Renal pelvis (tissue), 4 donors: Measurements from ENCODE around the gene TPSAB1. TPM values are rescaled to one million over a fixed set of nuclear protein-coding genes. Genes with fewer than 3 reads are reported as not detected.
"Not testable (repeated sequence)": the region's sequence is repeated elsewhere in the genome, so short reads cannot be mapped to it uniquely, and the experiment has no call there.

Experiments used
- DNase-seq: peaks from one replicate; pipeline ENCODE4 v3.0.0-alpha.2; 2013
- polyA plus RNA-seq, 3 donors: library from polyadenylated mRNA; unstranded; fragments of 120-200 nt; gene quantifications; one replicate each; pipeline ENCODE4 v1.2.1, GENCODE V29; 2013; ENCODE audit not compliant: insufficient read length in 3 of 3

The TPSAB1 gene
- polyA plus RNA-seq, 3 donors, result 0.38 TPM; not detected in 2

DNA sequence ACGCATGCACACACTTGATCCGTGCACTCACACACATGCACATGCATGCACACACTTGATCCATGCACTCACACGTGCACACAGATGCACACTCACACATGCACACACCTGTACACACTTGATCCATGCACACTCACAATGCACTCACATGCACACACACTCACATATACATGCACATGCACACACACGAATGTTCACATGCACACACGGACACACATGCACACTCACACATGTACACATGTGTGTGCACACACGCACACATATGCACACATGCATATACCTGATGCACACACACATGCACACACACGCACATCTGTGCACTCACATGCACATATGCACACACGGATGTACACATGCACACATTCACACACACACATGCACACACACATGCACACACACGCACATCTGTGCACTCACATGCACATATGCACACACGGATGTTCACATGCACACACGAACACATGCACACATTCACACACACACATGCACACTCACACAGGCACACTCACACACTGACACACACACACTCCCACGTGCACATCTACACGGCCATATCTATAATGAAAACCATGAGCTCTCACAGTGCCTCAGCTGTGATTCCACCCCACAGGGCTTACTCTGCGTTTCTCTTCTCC is 7.5 kb downstream of the TPSAB1 start:
- not testable (repeated sequence) for DNase-seq

DNA sequence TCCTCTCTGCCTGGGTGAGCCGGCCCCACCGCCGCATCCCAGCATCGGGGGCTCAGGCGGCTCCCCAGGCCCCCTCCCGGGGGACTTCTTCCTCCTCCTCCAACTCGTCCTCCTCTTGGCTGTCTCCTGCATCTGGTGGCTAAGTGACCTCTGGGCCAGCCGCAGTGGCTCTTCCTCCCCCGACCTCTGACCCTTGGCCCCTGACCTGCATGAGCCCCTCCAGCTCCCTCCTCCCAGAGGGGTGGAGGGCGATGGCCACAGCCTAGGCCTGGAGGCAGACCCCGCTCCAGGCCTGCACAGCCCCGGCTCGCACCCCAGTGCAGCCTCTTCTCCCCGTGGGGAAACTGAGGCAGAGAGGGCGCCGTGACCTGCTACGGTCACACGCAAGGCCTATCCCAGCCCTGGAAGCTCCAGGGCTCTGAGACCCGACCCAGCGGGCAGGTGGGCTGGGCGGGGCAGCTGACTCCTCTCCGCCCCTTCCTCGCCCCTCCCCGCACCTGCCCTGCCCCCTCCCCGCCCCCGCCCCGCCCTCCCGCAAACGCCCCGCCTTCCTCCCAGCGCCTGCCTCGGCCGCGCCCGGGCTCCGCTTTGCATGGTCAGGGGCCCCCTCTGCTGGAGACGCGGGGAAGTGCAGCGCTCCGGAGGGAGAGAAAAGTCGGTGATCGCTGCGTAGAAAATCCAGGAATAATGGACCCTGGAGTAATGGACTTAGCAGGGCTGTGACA is 8.7 kb downstream of the TPSAB1 start:
- not testable (repeated sequence) for DNase-seq

DNA sequence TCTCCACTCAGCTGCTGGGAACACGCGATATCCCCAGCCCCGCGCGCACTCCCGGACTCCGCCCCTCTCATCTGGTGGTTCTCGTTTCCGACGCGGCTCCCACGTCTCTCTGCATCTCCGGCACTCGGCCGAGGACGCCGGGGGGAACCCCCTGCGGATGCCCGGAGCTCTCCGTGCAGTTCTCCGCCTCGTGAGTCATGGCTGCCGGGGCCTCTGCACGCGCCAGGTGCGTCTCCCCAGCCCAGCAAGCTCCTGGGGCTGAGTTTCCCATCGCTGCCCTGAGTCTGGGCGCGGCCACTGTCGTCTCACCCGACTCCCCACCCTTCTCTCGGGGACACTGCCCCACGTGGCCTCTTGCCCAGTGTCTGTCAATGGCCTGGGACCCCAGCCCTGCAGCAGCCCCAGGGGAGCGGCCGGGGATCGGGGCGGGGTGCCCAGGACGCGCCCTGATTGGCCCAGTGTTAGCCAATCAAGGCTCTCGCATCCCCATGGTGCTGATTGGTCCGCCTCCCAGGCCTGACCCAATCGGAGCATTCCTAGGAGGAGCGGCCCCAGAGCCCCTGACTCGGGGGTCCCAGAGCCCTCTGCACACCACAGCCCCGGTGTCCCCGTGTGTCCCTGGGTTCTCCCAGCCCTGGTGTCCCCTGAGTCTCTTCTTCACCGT is 13.3 kb downstream of the TPSAB1 start:
- DNase-seq, result not testable (repeated sequence)

DNA sequence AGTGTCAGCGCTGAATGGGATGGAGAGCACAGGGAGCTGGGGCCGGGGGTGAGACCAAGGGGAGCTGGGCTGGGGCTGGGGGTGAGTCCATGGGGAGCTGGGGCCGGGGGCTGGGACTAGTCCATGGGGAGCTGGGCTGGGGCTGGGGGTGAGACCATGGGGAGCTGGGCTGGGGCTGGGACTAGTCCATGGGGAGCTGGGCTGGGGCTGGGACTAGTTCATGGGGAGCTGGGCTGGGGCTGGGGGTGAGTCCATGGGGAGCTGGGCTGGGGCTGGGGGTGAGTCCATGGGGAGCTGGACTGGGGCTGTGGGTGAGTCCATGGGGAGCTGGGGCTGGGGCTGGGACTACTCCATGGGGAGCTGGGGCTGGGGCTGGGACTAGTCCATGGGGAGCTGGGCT is 14.3 kb downstream of the TPSAB1 start:
- DNase-seq, result not testable (repeated sequence)

DNA sequence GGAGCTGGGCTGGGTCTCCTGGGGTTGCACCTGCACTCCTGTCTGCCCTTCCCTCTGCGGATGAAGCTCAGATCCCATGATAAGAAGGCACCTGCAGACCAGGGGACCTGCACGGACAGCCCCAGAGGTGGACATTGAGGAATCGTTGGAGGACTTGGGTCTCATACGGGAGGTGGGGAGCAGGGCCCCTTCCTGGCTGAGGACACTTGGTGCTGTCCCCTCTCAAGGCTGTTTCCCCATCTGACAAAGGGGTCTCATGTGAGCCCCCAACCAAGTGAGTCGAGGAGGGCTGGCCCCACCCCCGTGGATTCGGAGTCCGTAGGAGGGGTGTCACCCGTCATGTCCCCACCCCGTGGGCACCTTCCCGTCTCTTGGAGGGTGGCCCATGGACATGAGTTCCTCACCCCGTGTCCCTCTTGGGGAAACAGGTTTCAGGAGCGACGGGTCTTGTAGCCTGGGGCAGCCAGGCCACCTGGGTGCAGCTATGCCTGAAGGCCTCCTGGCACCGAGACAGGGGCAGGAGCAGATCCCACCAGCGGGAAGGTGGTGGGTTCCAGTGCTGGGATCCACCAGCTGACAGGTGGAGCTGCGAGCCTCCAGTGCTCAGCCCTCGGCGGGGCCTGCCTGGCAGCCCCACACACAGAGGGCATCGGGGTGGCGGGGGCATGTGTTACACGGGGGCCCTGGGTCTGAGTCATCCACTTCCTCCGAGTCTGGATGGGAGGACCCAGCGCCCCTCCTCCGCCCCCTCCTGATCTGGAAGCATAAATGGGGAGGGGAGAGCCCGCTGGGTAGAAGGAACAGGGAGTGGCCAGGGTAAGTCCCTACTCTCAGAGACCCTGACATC is 15.0 kb downstream of the TPSAB1 start, which contains the start of gene TPSD1:
Gene TPSD1, plus strand, starts transcription at position 794 of the 847 bp plus-strand sequence. CDS start 212 bp downstream, outside the sequence.
- not testable (repeated sequence) for DNase-seq

DNA sequence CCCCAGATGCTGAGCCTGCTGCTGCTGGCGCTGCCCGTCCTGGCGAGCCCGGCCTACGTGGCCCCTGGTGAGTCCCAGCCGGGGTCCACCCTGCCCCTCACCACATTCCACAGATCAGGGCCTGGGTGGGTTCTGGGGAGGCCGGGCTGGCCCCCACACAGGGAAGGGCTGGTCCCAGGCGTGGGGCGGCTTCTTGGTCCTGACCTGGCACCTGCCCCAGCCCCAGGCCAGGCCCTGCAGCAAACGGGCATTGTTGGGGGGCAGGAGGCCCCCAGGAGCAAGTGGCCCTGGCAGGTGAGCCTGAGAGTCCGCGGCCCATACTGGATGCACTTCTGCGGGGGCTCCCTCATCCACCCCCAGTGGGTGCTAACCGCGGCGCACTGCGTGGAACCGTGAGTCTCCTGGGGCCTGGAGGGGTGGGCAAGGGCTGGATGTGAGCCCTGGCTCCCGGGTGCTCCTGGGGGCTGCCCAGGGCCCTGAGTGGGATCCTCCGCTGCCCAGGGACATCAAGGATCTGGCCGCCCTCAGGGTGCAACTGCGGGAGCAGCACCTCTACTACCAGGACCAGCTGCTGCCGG is 15.9 kb downstream of the TPSAB1 start:
- not testable (repeated sequence) for DNase-seq

DNA sequence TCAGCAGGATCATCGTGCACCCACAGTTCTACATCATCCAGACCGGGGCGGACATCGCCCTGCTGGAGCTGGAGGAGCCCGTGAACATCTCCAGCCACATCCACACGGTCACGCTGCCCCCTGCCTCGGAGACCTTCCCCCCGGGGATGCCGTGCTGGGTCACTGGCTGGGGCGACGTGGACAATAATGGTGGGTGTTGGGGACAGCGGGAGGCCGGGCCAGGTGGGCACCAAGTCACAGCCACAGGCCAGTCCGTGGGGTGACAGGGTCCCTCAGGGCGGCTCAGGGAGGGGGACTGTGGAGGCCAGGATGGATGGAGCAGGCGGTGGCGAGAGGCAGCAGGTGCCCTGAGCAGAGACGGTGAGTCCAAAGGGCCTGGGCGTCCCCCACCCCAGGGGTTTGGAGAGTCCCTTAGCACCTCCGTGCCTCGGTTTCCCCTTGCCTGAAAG is 16.4 kb downstream of the TPSAB1 start:
- DNase-seq, result no peak

DNA sequence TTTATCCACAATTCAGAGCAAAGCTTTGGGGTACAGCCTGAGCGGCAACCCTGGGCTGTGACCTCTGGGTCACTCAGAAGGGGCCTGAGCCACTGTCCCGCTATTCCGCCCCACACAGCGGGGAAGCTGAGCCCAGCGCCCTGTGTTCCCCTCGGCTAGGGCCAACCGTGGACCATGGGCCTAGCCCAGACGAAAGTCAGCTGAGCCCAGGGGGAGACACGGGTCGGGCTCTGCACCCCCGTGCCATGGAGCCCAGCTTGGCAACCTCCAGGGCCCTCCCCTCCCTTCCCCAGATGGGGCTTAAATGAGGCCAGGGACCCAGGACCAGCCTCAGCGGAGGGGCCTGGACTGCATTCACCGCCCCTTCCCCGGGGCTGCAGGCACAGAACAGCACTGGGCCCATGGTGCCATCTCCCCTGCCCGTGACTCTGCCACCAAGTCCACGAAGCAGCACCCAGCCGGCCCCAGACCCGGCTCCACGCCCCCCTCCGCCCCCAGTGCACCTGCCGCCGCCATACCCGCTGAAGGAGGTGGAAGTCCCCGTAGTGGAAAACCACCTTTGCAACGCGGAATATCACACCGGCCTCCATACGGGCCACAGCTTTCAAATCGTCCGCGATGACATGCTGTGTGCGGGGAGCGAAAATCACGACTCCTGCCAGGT is 17.2 kb downstream of the TPSAB1 start:
- no peak for DNase-seq

DNA sequence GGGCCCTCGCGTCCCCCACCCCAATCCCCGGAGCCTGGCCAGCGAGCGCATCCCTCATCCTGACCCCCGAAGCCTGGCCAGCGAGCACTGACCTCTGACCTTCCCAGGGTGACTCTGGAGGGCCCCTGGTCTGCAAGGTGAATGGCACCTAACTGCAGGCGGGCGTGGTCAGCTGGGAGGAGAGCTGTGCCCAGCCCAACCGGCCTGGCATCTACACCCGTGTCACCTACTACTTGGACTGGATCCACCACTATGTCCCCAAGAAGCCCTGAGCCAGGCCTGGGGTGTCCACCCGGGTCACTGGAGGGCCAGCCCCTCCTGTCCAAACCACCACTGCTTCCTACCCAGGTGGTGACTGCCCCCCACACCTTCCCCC is 17.7 kb downstream of the TPSAB1 start:
- DNase-seq, result no peak

DNA sequence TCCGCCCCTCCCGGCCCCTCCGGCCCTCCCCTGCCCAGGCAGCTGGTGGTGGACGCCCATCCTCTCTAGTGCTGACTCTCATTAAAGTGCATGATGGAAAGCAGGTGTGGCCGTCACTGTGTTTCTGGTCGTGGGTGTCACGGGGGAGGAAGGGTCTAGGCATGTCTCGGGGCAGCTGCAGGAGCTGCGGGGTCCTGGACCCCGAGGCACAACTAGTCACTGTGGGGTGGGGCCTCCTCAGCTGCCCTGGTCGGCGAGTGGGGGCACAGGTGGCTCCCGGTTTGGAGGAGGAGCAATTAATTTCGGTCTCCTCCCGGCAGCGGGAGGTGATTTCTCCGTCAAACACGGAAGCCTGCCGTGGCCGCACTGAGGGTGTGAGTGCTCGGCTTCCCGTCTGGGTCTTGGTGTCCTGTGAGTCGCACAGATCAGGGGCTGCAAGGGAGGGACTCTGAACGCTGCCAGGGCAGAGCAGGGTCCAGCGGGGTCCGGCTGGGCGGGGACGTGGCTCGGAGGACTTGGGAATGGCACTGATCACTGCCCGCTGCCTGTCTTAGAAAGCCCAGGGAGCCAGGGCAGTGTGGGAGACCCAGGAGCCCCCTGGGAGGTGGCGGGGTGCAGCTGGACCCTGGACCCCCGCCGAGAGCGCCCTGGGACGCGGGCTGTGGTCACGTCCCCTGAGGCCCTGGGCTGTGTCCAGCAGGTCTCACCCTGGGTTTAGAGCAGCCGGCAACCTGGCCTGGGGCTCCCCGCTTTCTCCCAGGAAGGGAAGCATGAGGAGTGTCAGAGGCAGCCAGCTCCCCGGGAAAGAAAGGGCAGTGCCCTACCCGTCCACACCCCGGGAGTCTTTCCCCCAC is 18.6 kb downstream of the TPSAB1 start:
- DNase-seq, result no peak

DNA sequence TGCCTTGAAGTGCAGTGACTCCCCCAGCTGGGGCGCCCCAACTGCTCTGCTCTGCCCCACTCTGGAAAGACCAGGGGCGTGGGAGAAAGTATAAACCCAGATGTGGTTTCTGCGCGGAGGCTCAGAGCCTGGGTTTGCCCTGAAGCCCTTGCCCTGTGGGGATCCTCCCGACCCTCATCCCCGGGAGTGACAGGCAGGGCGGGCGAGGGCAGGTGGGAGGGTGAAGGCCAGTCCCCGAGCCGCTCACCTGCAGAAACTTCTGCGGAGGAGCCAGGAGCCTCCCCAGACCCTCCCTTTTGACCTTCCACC is 19.2 kb downstream of the TPSAB1 start:
- no peak for DNase-seq

DNA sequence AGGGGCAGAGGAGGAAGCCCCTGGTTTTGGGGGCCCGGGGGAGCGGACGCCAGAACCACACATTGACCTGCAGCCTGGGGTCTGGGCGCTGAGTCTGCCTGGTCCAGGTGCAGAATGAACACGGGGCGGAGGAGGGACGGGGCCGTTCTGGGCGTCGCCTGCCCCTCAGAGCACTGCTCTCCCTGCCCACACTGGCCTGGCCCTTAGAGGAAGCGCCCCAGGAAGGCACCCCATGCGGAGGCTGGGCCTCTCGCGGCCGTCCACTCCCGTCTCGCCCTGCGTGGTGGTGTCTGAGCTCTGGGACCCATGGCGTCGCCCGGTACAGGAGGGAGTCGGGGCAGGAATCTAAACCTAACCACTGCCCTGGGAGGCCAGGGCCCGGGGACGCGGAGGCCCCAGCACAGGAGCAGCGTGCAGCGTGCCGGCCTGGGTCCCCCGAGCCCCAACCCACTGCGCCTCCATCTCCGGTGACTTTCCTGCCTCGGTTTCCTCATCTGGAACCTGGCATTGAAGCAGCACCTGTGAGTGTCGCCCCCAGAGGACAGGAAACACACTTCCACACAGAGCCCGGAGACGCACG is 19.7 kb downstream of the TPSAB1 start:
- DNase-seq, result no peak

DNA sequence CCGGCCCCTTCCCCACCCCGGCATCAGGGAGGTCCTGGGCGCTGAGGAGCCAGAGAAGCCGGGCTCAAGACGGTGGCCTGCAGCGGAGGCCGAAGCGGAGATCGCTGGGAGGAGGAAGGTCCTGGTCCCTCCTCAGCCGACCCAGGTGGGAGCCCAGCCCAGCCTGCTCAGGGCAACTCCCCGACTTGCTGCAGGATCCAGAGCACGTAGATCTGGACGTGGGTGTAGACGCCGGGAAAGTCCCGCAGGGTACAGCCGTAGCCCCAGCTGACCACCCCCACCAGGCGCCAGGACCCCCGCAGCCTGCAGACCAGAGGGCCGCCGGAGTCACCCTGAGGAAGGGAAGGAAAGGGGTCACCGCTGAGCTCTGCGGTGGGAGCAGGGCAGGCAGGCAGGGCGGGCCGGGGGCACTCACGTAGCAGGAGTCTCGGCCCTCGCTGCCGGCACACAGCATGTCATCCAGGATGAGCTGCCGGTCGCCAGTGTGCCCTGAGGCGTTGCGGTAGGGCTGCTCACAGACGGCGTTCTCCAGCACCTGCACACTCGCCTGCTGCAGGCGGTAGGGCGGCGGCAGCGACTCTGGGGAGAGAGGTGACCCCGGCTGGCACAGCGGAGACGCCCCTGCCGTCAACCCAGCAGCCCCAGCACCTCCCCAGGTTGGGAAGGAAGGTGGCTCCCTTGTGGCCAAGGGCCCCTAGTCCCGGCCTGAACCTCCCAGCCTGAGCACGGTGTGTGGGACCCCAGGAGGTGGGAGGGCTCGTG is 20.8 kb downstream of the TPSAB1 start:
- DNase-seq, result no peak

DNA sequence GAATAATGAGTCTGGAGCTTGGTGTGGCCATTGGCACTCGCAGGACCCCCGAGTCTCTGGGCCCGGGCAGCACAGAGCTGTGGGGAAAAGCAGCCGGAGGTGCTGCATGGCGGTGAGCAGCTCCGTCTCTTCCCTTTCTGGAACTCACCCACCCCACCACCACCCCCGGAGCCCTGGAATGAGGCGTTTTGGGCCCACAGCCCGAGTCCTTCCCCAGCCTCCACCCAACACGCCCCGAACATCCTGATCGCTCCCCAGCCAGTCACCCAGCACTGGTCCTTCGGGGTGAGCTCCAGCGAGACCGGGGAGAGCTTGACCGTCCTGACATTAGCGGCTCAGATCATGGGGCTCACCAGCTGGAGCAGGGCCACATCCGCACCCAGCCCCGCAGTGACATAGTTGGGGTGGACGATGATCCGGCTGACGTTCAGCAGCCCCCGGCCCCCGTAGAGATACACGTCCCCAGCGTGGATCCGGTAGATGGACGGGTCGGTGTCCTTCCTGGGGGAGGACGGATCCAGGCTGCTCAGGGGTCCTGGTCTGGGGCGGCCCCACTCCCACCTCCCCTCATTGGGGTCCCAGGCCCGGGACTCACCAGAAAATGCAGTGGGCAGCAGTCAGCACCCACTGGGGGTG is 21.8 kb downstream of the TPSAB1 start:
- DNase-seq, result no peak

DNA sequence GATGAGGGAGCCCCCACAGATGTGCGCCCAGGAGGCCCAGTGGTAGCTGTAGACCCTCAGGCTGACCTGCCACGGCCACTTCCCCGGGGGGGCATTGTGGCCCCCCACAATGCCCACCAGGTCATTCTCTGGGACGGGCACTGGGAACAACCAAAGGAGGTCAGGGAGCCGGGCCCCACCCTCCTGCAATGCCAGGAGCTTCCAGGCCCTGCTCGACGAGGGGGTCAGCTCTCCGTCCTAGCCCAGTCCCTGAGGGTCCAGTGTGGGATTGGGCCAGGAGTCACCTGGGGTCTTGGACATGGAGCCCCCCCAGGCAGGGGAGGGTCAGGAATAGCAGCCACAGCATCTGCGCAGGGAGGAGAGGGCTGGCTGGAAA is 22.3 kb downstream of the TPSAB1 start:
- no peak for DNase-seq

DNA sequence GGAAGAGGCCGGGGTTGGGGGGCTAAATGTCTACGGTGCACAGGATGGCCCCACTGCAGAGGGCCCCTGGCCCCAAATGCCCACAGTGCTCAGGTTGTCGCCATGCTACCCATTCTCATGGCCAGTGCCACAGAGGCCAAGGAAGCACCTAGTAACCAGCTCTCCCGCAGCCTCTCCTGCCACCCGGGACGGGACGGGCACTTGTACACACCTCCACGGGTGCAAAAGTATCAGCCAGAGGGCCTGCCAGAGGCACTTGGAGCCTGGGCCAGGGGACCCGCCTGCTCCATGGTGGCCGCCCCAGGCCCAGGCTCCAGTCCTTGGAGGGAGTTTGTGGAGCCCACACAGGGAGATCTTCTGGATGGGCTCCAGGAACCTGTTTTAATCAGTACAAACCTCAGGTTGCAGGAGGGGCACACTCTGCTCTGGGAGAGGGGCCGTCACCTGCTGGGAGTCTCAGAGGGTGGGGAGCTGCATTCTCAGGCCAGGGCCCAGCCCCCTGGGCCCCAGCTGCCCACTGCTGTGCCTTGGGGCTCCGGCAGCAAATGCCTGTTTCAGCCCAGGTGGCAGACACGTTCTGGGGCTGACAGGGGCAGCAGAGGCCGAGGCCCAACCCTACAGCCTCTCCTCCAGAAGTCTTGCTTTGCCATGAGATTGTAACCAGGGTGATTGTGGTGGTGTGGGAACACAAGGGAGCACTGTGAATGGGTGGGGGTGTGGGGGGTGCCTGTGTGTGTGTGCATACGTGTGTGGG is 23.3 kb downstream of the TPSAB1 start:
- DNase-seq, result no peak

DNA sequence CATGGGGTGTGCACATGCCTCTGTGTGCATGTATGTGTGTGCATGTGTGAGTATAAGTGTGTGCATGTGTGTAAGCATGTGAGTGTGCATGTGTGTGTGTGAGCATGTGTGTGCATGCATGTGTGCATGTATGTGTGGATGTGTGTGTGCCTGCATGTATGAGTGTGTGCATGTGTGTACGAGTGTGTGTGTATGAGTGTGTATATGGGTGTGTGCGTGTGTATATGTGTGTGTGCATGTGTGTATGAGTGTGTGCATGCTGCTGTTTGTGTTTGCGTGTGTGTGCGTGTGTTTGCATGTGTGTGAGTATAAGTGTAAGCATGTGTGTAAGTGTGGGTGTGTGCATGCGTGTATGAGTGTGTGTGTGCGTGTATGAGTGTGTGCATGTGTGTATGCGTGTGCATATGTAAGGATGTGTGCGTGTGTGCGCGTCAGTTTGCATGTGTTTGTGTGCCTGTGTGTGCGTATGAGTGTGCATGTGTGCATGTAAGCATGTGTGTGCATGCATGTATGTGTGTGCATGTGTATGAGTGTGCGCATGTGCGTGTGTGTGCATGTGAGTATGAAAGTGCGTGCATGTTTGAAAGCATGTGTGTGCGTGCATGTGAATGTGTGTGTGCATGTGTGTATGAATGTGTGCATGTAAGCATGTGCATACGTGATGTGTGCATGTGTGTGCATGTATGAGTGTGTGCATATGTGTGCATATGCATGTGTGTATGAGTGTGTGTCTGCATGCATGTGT is 24.0 kb downstream of the TPSAB1 start:
- DNase-seq, result no peak
